ENCODE measurements around the gene UGT1A4. TPM values are rescaled to one million over a fixed set of nuclear protein-coding genes. Genes with fewer than 3 reads are reported as not detected.

UGT1A4 gene
- total and polyA plus RNA-seq, 9 of the 15 experiments (the other 6 are each of a cell fraction or from before 2014, with no cell fraction given) = not detected

DNA sequence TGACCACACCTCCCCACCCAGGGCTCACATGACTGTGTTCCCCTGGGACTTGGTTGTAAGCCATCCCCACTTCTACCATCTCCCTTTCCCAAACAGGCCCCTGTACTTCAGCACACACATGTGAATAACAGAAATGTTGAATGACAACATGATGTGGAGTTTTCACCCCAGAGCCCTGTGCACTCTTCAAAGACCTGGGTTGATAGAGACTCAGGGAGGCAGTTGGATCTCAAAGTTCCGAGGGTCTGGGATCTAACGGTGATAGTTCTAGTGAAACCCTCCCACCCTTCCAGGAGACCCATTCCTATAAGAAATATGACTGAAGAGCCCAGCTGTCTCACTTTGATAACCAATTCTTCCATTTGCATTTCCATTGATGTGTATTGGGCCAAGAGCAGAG lies 59.5 kb downstream of the UGT1A4 start, which contains the start of gene MROH2A:
MROH2A (plus strand) TSS at position 301 of the 400 bp plus-strand sequence. CDS start 1,029 bp downstream, outside the sequence.
- BruUV-seq (replicated peaks) = no TSS peak
- Histone ChIP-seq H3K27ac (ENCODE audit: extremely low read depth, low read depth, low read length) (no peak within 1 kb of the TSS), H3K79me2 (ENCODE audit: control insufficient read depth, insufficient read depth, low read length) (no peaks in the 10 kb centered on the region), H3K4me2 (ENCODE audit: insufficient read depth, low read length) (no peak within 1 kb of the TSS), H3K9me1 (ENCODE audit: control insufficient read depth, insufficient read depth, low read length) (no peaks in the 10 kb centered on the region), H3K4me1 (replicated peaks in 1 of 2; ENCODE audit: control insufficient read depth in 2 of 2, insufficient read depth in 2 of 2, low read length in 2 of 2) (no peaks in the 10 kb centered on the region), H3K9ac (ENCODE audit: insufficient read depth in 1 of 2, low read depth in 2 of 2, low read length in 2 of 2) (no peak within 1 kb of the TSS), H3K9me3 (replicated peaks; ENCODE audit: control insufficient read depth, insufficient read depth, low read depth, low read length) (no peaks in the 10 kb centered on the region), H2AFZ (ENCODE audit: low read depth, low read length) (no peak within 1 kb of the TSS), H3K27me3 (ENCODE audit: control insufficient read depth in 2 of 2, insufficient read depth in 2 of 2, low read length in 2 of 2) (no peaks in the 10 kb centered on the region; a peak in 1 of 5 replicates), H3K4me3 (no peak within 1 kb of the TSS), H3K36me3 (ENCODE audit: control insufficient read depth, insufficient read depth, low read length) (no peaks in the 10 kb centered on the region), H4K20me1 (replicated peaks; ENCODE audit: control insufficient read depth, insufficient read depth, low read length) (no peaks in the 10 kb centered on the region)
- DNase-seq (ENCODE audit: extremely low read depth in 1 of 4, low spot score in 3 of 4) = no peak
- in situ Hi-C loops (cut with MboI) (no loop called here), intact Hi-C loops (cut with micrococcal nuclease) (no loop called here)
- no peak for ATAC-seq
- CTCF ChIA-PET (ENCODE audit: low intra/inter-chr PET ratio) = no interaction called here
- POLR2A ChIA-PET = no interaction called here
- no peak for TF ChIP-seq HLTF (IDR thresholded peaks at IDR 0.05)
- no peak for TF ChIP-seq DDX20 (tag; IDR thresholded peaks at IDR 0.05; ENCODE audit: low read depth)
- no peak for TF ChIP-seq JUN (IDR thresholded peaks at IDR 0.05; ENCODE audit: borderline replicate concordance, low read depth, low read length)
- TF ChIP-seq JUN (CRISPR knock-in tag; IDR thresholded peaks at IDR 0.05; ENCODE audit: borderline replicate concordance) = no peak
- no peak for TF ChIP-seq ZNF354B (CRISPR knock-in tag; IDR thresholded peaks at IDR 0.05)
- FAIRE-seq = no peak
- WGBS (ENCODE audit: insufficient coverage, low coverage, missing lambda C conversion rate) = 5% methylated on average over 2 of the region's 2 CpGs

DNA sequence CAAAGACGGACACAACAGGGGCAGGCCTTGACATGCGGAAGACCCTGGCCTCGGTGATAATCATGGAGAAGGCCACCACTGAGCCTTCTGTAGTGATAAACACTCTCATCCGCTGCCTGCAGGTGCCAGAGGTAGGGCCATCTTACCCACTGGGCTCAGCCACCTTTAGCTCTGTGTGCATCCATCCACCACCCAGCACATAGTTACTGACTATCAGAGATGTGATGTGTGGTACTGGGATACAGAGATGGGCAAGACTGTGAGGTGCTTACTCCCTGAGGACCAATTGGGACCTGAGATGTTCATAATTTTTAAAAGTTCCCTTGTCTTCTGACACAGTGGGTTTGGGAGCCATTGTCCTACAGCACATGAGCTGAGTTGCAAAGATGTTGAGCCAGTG lies 61.2 kb downstream of the UGT1A4 start:
- FAIRE-seq (no peak), ATAC-seq (no peak), DNase-seq (ENCODE audit: extremely low read depth in 1 of 4, low spot score in 3 of 4) (no peak)
- no peak overlapping the region for H3K4me2 ChIP-seq (ENCODE audit: insufficient read depth, low read length)
- no peaks in the 10 kb centered on the region for H3K36me3 ChIP-seq (ENCODE audit: control insufficient read depth, insufficient read depth, low read length)
- no peak overlapping the region for H3K27ac ChIP-seq (ENCODE audit: extremely low read depth, low read depth, low read length)
- in situ Hi-C loops (cut with MboI) (no loop called here), intact Hi-C loops (cut with micrococcal nuclease) (no loop called here)
- no peak overlapping the region for H2AFZ ChIP-seq (ENCODE audit: low read depth, low read length)
- no peaks in the 10 kb centered on the region for H3K4me1 ChIP-seq (replicated peaks in 1 of 2; ENCODE audit: control insufficient read depth in 2 of 2, insufficient read depth in 2 of 2, low read length in 2 of 2)
- BruUV-seq (replicated peaks) = no TSS peak
- H3K9me3 ChIP-seq (replicated peaks; ENCODE audit: control insufficient read depth, insufficient read depth, low read depth, low read length) = no peaks in the 10 kb centered on the region
- H3K9me1 ChIP-seq (ENCODE audit: control insufficient read depth, insufficient read depth, low read length) = no peaks in the 10 kb centered on the region
- ChIA-PET CTCF (ENCODE audit: low intra/inter-chr PET ratio) (no interaction called here), POLR2A (interaction anchor here (0.8 kb wide), 1 partner anchor 15 kb away, joined by 3 read pairs; no protein-coding TSS in a partner anchor)
- no peak overlapping the region for H3K9ac ChIP-seq (ENCODE audit: insufficient read depth in 1 of 2, low read depth in 2 of 2, low read length in 2 of 2)
- no peaks in the 10 kb centered on the region for H3K79me2 ChIP-seq (ENCODE audit: control insufficient read depth, insufficient read depth, low read length)
- H3K27me3 ChIP-seq (ENCODE audit: control insufficient read depth in 2 of 2, insufficient read depth in 2 of 2, low read length in 2 of 2) = no peaks in the 10 kb centered on the region
- no peaks in the 10 kb centered on the region for H4K20me1 ChIP-seq (replicated peaks; ENCODE audit: control insufficient read depth, insufficient read depth, low read length)
- no peak overlapping the region for H3K4me3 ChIP-seq
- WGBS (ENCODE audit: insufficient coverage, low coverage, missing lambda C conversion rate) = 0% methylated on average over 4 of the region's 4 CpGs
- TF ChIP-seq SMC3 (conservative IDR thresholded peaks at IDR 0.05; ENCODE audit: insufficient read depth, low read depth, low read length) (no peak), TAF9B (IDR thresholded peaks at IDR 0.05; ENCODE audit: partially characterized antibody) (no peak), FUS (optimal IDR thresholded peaks at IDR 0.05; ENCODE audit: low read depth, low read length) (no peak), ASH1L (IDR thresholded peaks at IDR 0.05; ENCODE audit: borderline replicate concordance, low read depth, partially characterized antibody) (no peak)
- TF ChIP-seq, protein P1, sequence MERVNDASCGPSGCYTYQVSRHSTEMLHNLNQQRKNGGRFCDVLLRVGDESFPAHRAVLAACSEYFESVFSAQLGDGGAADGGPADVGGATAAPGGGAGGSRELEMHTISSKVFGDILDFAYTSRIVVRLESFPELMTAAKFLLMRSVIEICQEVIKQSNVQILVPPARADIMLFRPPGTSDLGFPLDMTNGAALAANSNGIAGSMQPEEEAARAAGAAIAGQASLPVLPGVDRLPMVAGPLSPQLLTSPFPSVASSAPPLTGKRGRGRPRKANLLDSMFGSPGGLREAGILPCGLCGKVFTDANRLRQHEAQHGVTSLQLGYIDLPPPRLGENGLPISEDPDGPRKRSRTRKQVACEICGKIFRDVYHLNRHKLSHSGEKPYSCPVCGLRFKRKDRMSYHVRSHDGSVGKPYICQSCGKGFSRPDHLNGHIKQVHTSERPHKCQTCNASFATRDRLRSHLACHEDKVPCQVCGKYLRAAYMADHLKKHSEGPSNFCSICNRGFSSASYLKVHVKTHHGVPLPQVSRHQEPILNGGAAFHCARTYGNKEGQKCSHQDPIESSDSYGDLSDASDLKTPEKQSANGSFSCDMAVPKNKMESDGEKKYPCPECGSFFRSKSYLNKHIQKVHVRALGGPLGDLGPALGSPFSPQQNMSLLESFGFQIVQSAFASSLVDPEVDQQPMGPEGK (CRISPR knock-in tag; IDR thresholded peaks at IDR 0.05; ENCODE audit: borderline replicate concordance) = no peak
- TF ChIP-seq, protein P2, sequence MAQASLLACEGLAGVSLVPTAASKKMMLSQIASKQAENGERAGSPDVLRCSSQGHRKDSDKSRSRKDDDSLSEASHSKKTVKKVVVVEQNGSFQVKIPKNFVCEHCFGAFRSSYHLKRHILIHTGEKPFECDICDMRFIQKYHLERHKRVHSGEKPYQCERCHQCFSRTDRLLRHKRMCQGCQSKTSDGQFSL (CRISPR knock-in tag; IDR thresholded peaks at IDR 0.05) = no peak
- TF ChIP-seq, protein P2 (tag; IDR thresholded peaks at IDR 0.05) = no peak
- TF ChIP-seq, protein P3, sequence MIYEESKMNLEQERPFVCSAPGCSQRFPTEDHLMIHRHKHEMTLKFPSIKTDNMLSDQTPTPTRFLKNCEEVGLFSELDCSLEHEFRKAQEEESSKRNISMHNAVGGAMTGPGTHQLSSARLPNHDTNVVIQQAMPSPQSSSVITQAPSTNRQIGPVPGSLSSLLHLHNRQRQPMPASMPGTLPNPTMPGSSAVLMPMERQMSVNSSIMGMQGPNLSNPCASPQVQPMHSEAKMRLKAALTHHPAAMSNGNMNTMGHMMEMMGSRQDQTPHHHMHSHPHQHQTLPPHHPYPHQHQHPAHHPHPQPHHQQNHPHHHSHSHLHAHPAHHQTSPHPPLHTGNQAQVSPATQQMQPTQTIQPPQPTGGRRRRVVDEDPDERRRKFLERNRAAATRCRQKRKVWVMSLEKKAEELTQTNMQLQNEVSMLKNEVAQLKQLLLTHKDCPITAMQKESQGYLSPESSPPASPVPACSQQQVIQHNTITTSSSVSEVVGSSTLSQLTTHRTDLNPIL (CRISPR knock-in tag; IDR thresholded peaks at IDR 0.05) = no peak

Measured in K562 (cell line).